SK-N-SH treated with all-trans-retinoic acid at 6 μM for 48 hours (cell line): Measurements from ENCODE around the gene SIX5.

ENCODE experiments used
- ATAC-seq: fragments of 200-7000 bp; cut with Tn5 transposase; 3 replicates; pipeline ENCODE4 v1.9.1; 2020; ENCODE audit warnings: mild to moderate bottlenecking, moderate library complexity
- BACH2 ChIP-seq: fragments of 250-450 bp; sonication (Bioruptor Pico); IDR thresholded peaks from 2 replicates; pipeline ENCODE4 v1.9.0; 2021; ENCODE audit warnings: mild to moderate bottlenecking, borderline replicate concordance
- CSDC2 ChIP-seq: fragments of 250-450 bp; sonication (Bioruptor Pico); IDR thresholded peaks from 2 replicates; pipeline ENCODE4 v1.5.0; 2020; ENCODE audit warnings: mild to moderate bottlenecking, moderate library complexity
- ESRRG ChIP-seq: fragments of 250-450 bp; sonication (Bioruptor Pico); IDR thresholded peaks from 2 replicates; pipeline ENCODE4 v1.6.1; 2021; ENCODE audit warnings: mild to moderate bottlenecking
- GLIS3 ChIP-seq: fragments of 250-450 bp; sonication (Bioruptor Pico); IDR thresholded peaks from 2 replicates; pipeline ENCODE4 v1.5.0; 2020; ENCODE audit warnings: mild to moderate bottlenecking, moderate library complexity
- ISL1 ChIP-seq: fragments of 250-450 bp; sonication (Bioruptor Pico); IDR thresholded peaks from 2 replicates; pipeline ENCODE4 v2.1.2; 2022; ENCODE audit warnings: mild to moderate bottlenecking, moderate library complexity
- OSR1 ChIP-seq: fragments of 250-450 bp; sonication (Bioruptor Pico); IDR thresholded peaks from 2 replicates; pipeline ENCODE4 v1.8.0; 2022; ENCODE audit warnings: moderate library complexity, mild to moderate bottlenecking, inconsistent platforms
- RARB ChIP-seq: fragments of 250-450 bp; sonication (Bioruptor Pico); IDR thresholded peaks from 2 replicates; pipeline ENCODE4 v1.8.0; 2021; ENCODE audit warnings: mild to moderate bottlenecking, moderate library complexity
- SNAI2 ChIP-seq: fragments of 250-450 bp; sonication (Bioruptor Pico); IDR thresholded peaks from 2 replicates; pipeline ENCODE4 v1.5.0; 2020; ENCODE audit warnings: mild to moderate bottlenecking, moderate library complexity
- TCF4 ChIP-seq: fragments of 250-450 bp; sonication (Bioruptor Pico); IDR thresholded peaks from 2 replicates; pipeline ENCODE4 v1.8.0; 2021; ENCODE audit warnings: mild to moderate bottlenecking, moderate library complexity, borderline replicate concordance
- TOX ChIP-seq: fragments of 250-450 bp; sonication (Bioruptor Pico); IDR thresholded peaks from 2 replicates; pipeline ENCODE4 v1.8.0; 2021; ENCODE audit warnings: mild to moderate bottlenecking, moderate library complexity, borderline replicate concordance
- ZC3H10 ChIP-seq: fragments of 250-450 bp; sonication (Bioruptor Pico); IDR thresholded peaks from 2 replicates; pipeline ENCODE4 v1.5.1; 2021; ENCODE audit warnings: mild to moderate bottlenecking, moderate library complexity
- ZFP3 ChIP-seq: fragments of 250-450 bp; sonication (Bioruptor Pico); IDR thresholded peaks from 2 replicates; pipeline ENCODE4 v1.5.0; 2020; ENCODE audit warnings: mild to moderate bottlenecking, moderate library complexity
- ZFP30 ChIP-seq: fragments of 450-650 bp; formaldehyde crosslinking; IDR thresholded peaks from 2 replicates; pipeline ENCODE4 v1.5.0; 2022; ENCODE audit warnings: mild to moderate bottlenecking, moderate library complexity
- ZNF565 ChIP-seq: fragments of 450-650 bp; formaldehyde crosslinking; conservative IDR thresholded peaks from 2 replicates; pipeline ENCODE4 v1.5.0; 2020; ENCODE audit warnings: low read depth, mild to moderate bottlenecking, moderate library complexity
- ZNF70 ChIP-seq: fragments of 450-650 bp; formaldehyde crosslinking; IDR thresholded peaks from 2 replicates; pipeline ENCODE4 v1.5.0; 2020; ENCODE audit warnings: mild to moderate bottlenecking, moderate library complexity
- ZNF8 ChIP-seq: fragments of 450-650 bp; formaldehyde crosslinking; IDR thresholded peaks from 2 replicates; pipeline ENCODE4 v1.5.0; 2020; ENCODE audit warnings: mild to moderate bottlenecking, moderate library complexity
- TF ChIP-seq, protein P1 (sequence below): fragments of 250-450 bp; sonication (Bioruptor Pico); IDR thresholded peaks from 2 replicates; pipeline ENCODE4 v1.8.0; 2021; ENCODE audit warnings: low read depth, mild to moderate bottlenecking, moderate library complexity, borderline replicate concordance
- TF ChIP-seq, protein P2 (sequence below): fragments of 250-450 bp; sonication (Bioruptor Pico); IDR thresholded peaks from 2 replicates; pipeline ENCODE4 v1.5.0; 2020; ENCODE audit warnings: mild to moderate bottlenecking, moderate library complexity
- TF ChIP-seq, protein P3 (sequence below): fragments of 250-450 bp; sonication (Bioruptor Pico); IDR thresholded peaks from 2 replicates; pipeline ENCODE4 v1.8.0; 2020; ENCODE audit warnings: mild to moderate bottlenecking, moderate library complexity, borderline replicate concordance
- TF ChIP-seq, protein P4 (sequence below): fragments of 250-450 bp; sonication (Bioruptor Pico); IDR thresholded peaks from 2 replicates; pipeline ENCODE4 v1.5.1; 2021; ENCODE audit warnings: mild to moderate bottlenecking, moderate library complexity
- TF ChIP-seq, protein P5 (sequence below): fragments of 250-450 bp; sonication (Bioruptor Pico); IDR thresholded peaks from 2 replicates; pipeline ENCODE4 v1.5.1; 2020; ENCODE audit warnings: low read depth, mild to moderate bottlenecking, moderate library complexity

The SIX5 gene

DNA sequence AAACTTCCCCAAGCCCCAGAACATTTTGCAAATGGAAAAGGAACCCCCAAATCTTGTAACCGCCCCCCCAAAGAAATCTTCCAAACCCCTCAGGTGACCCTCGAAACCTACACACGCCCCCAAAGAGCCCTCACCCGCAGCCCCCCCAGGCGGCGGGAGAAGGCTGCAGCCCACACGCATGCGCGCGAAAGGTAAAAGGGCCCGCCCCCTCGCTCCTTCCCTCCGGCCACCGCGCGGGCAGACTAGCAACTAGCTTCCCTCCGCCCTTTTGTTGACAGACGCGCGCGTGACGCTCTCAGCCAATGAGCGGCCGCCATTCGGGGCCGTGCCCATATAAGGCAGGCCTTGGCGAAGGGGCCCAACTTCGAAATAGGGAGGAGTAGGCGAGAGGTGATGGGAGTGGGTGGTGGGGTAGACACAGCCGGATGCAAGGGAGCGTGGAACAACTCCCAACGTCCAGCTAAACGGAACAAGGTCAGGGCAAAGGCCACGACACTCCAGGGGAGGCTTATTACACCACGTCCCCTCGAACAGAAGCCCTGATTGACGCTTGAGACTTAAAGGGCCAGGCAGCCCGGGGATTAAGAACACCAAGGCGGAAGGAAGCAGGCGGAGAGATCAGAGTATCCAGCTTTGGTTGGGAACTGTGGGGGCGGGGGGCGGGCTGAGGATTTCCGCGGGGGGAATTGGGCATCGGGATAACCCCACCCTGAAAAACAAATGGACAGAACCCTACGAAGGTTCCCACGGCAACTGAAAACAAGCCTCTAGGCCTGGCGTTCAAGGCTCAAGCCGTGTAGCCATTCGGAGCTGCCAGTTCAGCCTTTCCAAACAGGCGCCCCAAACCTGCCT is 51.7 kb downstream of the SIX5 start:
- peak; percentile 97 for ATAC-seq
- TF ChIP-seq, protein P1, sequence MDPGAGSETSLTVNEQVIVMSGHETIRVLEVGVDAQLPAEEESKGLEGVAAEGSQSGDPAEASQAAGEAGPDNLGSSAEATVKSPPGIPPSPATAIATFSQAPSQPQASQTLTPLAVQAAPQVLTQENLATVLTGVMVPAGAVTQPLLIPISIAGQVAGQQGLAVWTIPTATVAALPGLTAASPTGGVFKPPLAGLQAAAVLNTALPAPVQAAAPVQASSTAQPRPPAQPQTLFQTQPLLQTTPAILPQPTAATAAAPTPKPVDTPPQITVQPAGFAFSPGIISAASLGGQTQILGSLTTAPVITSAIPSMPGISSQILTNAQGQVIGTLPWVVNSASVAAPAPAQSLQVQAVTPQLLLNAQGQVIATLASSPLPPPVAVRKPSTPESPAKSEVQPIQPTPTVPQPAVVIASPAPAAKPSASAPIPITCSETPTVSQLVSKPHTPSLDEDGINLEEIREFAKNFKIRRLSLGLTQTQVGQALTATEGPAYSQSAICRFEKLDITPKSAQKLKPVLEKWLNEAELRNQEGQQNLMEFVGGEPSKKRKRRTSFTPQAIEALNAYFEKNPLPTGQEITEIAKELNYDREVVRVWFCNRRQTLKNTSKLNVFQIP (CRISPR knock-in tag): no peak
- TF ChIP-seq, protein P2, sequence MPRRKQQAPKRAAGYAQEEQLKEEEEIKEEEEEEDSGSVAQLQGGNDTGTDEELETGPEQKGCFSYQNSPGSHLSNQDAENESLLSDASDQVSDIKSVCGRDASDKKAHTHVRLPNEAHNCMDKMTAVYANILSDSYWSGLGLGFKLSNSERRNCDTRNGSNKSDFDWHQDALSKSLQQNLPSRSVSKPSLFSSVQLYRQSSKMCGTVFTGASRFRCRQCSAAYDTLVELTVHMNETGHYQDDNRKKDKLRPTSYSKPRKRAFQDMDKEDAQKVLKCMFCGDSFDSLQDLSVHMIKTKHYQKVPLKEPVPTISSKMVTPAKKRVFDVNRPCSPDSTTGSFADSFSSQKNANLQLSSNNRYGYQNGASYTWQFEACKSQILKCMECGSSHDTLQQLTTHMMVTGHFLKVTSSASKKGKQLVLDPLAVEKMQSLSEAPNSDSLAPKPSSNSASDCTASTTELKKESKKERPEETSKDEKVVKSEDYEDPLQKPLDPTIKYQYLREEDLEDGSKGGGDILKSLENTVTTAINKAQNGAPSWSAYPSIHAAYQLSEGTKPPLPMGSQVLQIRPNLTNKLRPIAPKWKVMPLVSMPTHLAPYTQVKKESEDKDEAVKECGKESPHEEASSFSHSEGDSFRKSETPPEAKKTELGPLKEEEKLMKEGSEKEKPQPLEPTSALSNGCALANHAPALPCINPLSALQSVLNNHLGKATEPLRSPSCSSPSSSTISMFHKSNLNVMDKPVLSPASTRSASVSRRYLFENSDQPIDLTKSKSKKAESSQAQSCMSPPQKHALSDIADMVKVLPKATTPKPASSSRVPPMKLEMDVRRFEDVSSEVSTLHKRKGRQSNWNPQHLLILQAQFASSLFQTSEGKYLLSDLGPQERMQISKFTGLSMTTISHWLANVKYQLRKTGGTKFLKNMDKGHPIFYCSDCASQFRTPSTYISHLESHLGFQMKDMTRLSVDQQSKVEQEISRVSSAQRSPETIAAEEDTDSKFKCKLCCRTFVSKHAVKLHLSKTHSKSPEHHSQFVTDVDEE (CRISPR knock-in tag): no peak
- no peak for TF ChIP-seq ZC3H10 (CRISPR knock-in tag)

DNA sequence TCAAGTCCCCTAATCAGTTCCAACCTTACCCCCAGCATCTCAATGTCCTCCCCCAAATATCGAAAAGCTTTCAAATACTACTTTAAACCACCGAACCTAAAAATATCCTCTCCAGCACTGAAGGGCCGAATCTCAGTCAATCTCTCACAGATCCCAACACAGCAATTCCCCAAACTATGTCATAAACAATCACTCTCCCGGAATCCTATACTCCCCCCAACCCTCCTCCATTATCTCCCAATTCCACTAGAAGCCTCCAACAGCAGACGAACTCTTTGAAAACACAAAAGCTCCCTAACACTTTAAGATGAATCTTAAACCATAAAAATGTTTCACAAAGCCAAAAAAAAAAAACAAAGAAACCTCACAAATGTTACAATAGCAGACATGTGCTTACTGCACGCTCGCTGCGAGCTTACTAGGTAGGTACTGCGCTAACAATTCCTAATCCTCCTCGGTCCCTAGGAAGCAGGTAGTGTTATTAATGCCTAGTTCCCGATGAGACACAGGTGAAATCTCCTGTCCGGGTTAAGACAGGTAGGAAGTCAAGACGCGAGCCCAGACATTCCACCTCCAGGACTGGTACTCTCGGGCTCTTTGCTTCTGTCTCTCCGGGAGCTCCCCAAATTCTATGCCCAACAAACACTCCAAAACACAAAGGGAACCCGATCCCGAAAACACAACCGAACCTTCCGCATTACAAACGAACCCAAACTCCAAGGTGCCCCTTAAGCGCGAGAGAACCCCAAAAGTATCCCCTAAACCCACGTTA is 52.5 kb downstream of the SIX5 start:
- TF ChIP-seq ZFP30 (CRISPR knock-in tag) (no peak), BACH2 (no peak), ZNF8 (CRISPR knock-in tag) (no peak), TOX (CRISPR knock-in tag) (no peak), ZNF565 (no peak), GLIS3 (CRISPR knock-in tag) (no peak), RARB (CRISPR knock-in tag) (no peak), SNAI2 (CRISPR knock-in tag) (no peak), OSR1 (CRISPR knock-in tag) (no peak), ISL1 (CRISPR knock-in tag) (no peak), ZC3H10 (CRISPR knock-in tag) (no peak), ZFP3 (no peak), ZNF70 (CRISPR knock-in tag) (no peak)
- TF ChIP-seq, protein P3, sequence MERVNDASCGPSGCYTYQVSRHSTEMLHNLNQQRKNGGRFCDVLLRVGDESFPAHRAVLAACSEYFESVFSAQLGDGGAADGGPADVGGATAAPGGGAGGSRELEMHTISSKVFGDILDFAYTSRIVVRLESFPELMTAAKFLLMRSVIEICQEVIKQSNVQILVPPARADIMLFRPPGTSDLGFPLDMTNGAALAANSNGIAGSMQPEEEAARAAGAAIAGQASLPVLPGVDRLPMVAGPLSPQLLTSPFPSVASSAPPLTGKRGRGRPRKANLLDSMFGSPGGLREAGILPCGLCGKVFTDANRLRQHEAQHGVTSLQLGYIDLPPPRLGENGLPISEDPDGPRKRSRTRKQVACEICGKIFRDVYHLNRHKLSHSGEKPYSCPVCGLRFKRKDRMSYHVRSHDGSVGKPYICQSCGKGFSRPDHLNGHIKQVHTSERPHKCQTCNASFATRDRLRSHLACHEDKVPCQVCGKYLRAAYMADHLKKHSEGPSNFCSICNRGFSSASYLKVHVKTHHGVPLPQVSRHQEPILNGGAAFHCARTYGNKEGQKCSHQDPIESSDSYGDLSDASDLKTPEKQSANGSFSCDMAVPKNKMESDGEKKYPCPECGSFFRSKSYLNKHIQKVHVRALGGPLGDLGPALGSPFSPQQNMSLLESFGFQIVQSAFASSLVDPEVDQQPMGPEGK: no peak
- TF ChIP-seq, protein P4, sequence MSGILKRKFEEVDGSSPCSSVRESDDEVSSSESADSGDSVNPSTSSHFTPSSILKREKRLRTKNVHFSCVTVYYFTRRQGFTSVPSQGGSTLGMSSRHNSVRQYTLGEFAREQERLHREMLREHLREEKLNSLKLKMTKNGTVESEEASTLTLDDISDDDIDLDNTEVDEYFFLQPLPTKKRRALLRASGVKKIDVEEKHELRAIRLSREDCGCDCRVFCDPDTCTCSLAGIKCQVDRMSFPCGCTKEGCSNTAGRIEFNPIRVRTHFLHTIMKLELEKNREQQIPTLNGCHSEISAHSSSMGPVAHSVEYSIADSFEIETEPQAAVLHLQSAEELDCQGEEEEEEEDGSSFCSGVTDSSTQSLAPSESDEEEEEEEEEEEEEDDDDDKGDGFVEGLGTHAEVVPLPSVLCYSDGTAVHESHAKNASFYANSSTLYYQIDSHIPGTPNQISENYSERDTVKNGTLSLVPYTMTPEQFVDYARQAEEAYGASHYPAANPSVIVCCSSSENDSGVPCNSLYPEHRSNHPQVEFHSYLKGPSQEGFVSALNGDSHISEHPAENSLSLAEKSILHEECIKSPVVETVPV (CRISPR knock-in tag): no peak
- TF ChIP-seq, protein P5, sequence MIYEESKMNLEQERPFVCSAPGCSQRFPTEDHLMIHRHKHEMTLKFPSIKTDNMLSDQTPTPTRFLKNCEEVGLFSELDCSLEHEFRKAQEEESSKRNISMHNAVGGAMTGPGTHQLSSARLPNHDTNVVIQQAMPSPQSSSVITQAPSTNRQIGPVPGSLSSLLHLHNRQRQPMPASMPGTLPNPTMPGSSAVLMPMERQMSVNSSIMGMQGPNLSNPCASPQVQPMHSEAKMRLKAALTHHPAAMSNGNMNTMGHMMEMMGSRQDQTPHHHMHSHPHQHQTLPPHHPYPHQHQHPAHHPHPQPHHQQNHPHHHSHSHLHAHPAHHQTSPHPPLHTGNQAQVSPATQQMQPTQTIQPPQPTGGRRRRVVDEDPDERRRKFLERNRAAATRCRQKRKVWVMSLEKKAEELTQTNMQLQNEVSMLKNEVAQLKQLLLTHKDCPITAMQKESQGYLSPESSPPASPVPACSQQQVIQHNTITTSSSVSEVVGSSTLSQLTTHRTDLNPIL (CRISPR knock-in tag): no peak
- ATAC-seq: peak; percentile 18

DNA sequence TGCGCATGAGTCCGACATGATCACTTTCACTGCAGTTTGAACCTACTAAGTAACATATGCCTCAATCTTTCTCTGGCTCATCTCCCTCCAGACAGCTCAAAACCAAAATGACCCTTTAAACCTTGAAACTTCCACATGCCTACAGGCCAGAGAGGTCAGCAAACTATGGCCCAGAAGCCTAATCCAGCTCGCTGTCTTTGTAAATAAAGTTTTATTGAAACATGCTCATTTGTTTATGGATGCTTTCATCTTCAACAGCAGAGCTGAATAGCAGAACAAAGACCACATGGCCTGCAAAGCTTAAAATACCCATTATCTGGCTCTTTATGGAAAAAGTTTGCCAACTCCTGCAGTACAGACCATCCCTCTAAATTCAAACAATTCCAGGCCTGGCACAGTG is 53.9 kb downstream of the SIX5 start:
- no peak for ATAC-seq
- no peak for TF ChIP-seq SNAI2 (CRISPR knock-in tag)
- TF ChIP-seq TCF4 (CRISPR knock-in tag): no peak
- TF ChIP-seq RARB (CRISPR knock-in tag): no peak
- TF ChIP-seq ZNF8 (CRISPR knock-in tag): no peak
- TF ChIP-seq ESRRG: no peak
- TF ChIP-seq OSR1 (CRISPR knock-in tag): no peak
- TF ChIP-seq ZFP3: no peak
- TF ChIP-seq, protein P1 (CRISPR knock-in tag): no peak
- no peak for TF ChIP-seq ZNF70 (CRISPR knock-in tag)
- no peak for TF ChIP-seq CSDC2
- no peak for TF ChIP-seq ZNF565
- TF ChIP-seq, protein P5 (CRISPR knock-in tag): no peak
- no peak for TF ChIP-seq GLIS3 (CRISPR knock-in tag)
- TF ChIP-seq, protein P3: no peak
- no peak for TF ChIP-seq ISL1 (CRISPR knock-in tag)
